22Rv1 (cell line): ENCODE results near the gene DIS3L.

Experiments used
- CTCF ChIP-seq: fragments of 450-650 bp; IDR thresholded peaks from 2 replicates; pipeline ENCODE4 v1.5.1; 2017; ENCODE audit warnings: mild to moderate bottlenecking
- ZFX ChIP-seq: fragments of 450-650 bp; IDR thresholded peaks from 2 replicates; pipeline ENCODE4 v1.6.1; 2017; ENCODE audit warnings: antibody characterized with exemption, borderline replicate concordance

GRCh38 chr15:66369773-66370651 lies 76.6 kb downstream of the DIS3L start:
- TF ChIP-seq CTCF (no peak), ZFX (no peak)
